ENCODE data around the gene INPP5A. TPM values are rescaled to one million over a fixed set of nuclear protein-coding genes. Genes with fewer than 3 reads are reported as not detected.

Gene INPP5A
- total and polyA plus RNA-seq, 9 of the 15 experiments (the other 6 are each of a cell fraction or from before 2014, with no cell fraction given), result 0.66 to 11.6 (median 7.7) TPM

- Histone ChIP-seq H3K79me2 (ENCODE audit: control insufficient read depth, insufficient read depth, low read length) (peaks cover 18% of the 10 kb centered on the region), H4K20me1 (replicated peaks; ENCODE audit: control insufficient read depth, insufficient read depth, low read length) (no peaks in the 10 kb centered on the region; the same call in 1 of the 2 replicates), H3K4me2 (ENCODE audit: insufficient read depth, low read length) (no peak overlapping the region), H3K4me1 (replicated peaks in 1 of 2; ENCODE audit: control insufficient read depth in 2 of 2, insufficient read depth in 2 of 2, low read length in 2 of 2) (peaks cover 11 to 46% of the 10 kb centered on the region in 2 experiments; a peak in 4 of 5 replicates), H3K4me3 (no peak overlapping the region), H3K9me1 (ENCODE audit: control insufficient read depth, insufficient read depth, low read length) (no peaks in the 10 kb centered on the region), H3K27ac (ENCODE audit: extremely low read depth, low read depth, low read length) (no peak overlapping the region), H3K36me3 (ENCODE audit: control insufficient read depth, insufficient read depth, low read length) (no peaks in the 10 kb centered on the region), H3K9me3 (replicated peaks; ENCODE audit: control insufficient read depth, insufficient read depth, low read depth, low read length) (no peaks in the 10 kb centered on the region), H3K27me3 (ENCODE audit: control insufficient read depth in 2 of 2, insufficient read depth in 2 of 2, low read length in 2 of 2) (no peaks in the 10 kb centered on the region), H2AFZ (ENCODE audit: low read depth, low read length) (no peak overlapping the region), H3K9ac (ENCODE audit: insufficient read depth in 1 of 2, low read depth in 2 of 2, low read length in 2 of 2) (no peak overlapping the region)
- in situ Hi-C loops (cut with MboI) (no loop called here), intact Hi-C loops (cut with micrococcal nuclease) (loop anchor here (10.0 kb wide), 1 partner anchor 95 kb away; no protein-coding TSS in a partner anchor)
- 48% methylated on average over 4 of the region's 5 CpGs for WGBS (ENCODE audit: insufficient coverage, low coverage, missing lambda C conversion rate)
- no peak for FAIRE-seq
- no TSS peak for BruUV-seq (replicated peaks)
- no peak for TF ChIP-seq ZNF224 (CRISPR knock-in tag; IDR thresholded peaks at IDR 0.05)
- TF ChIP-seq SMARCE1 (IDR thresholded peaks at IDR 0.05), result no peak
- no peak for TF ChIP-seq HOMEZ (CRISPR knock-in tag; IDR thresholded peaks at IDR 0.05)
- no peak for TF ChIP-seq CCAR2 (IDR thresholded peaks at IDR 0.05; ENCODE audit: low read depth, low read length)
- no peak for TF ChIP-seq BDP1 (IDR thresholded peaks at IDR 0.05; ENCODE audit: insufficient read depth, insufficient read length)
- ChIA-PET CTCF (ENCODE audit: low intra/inter-chr PET ratio) (no interaction called here), POLR2A (interaction anchor here (1.2 to 2.3 kb wide), 4 partner anchors 11 to 32 kb away, joined by 3 to 9 read pairs (median 4); no protein-coding TSS in a partner anchor)
- DNase-seq (ENCODE audit: extremely low read depth in 1 of 4, low spot score in 3 of 4), result no peak
- ATAC-seq, result no peak
Observed at GRCh38 chr10:132539894-132540293, 2.3 kb downstream of the INPP5A start.

Data from K562 (cell line).